Neural crest cell (in vitro differentiated cells): ENCODE results near the gene TMEM229B. TPM values are rescaled to one million over a fixed set of nuclear protein-coding genes. Genes with fewer than 3 reads are reported as not detected.

ENCODE experiments used
- DNase-seq: peaks from one replicate; pipeline ENCODE4 v3.0.0; 2021; ENCODE audit warnings: low read depth, mixed read lengths, low spot score
- H3K27ac Mint-ChIP-seq: one replicate; pipeline ENCODE4 v1.8.0; 2021; ENCODE audit warnings: mild to moderate bottlenecking, mixed read lengths; ENCODE audit not compliant: unreplicated experiment
- H3K27me3 Mint-ChIP-seq: 2 replicates; pipeline ENCODE4 v1.8.0; 2021; ENCODE audit warnings: low read depth, mild to moderate bottlenecking, mixed read lengths
- H3K36me3 Mint-ChIP-seq: 2 replicates; pipeline ENCODE4 v1.8.0; 2021; ENCODE audit warnings: low read depth, mild to moderate bottlenecking, mixed read lengths
- H3K4me1 Mint-ChIP-seq: 2 replicates; pipeline ENCODE4 v1.8.0; 2021; ENCODE audit warnings: mixed read lengths
- H3K4me3 Mint-ChIP-seq: one replicate; pipeline ENCODE4 v1.8.0; 2021; ENCODE audit warnings: mild to moderate bottlenecking, mixed read lengths
- H3K9me3 Mint-ChIP-seq: 2 replicates; pipeline ENCODE4 v1.8.0; 2021; ENCODE audit warnings: mixed read lengths
- CTCF ChIP-seq: fragments of 200-600 bp; sonication (generic); conservative IDR thresholded peaks from 2 replicates; pipeline ENCODE4 v1.5.0; 2021; ENCODE audit warnings: antibody characterized with exemption, mild to moderate bottlenecking
- total RNA-seq: library from RNA; stranded (reverse); gene quantifications from 2 replicates; pipeline ENCODE4 v1.2.1, GENCODE V29; 2021

The TMEM229B gene
- total RNA-seq, 1 donor from 2014 or later: 5.2 TPM

GRCh38 chr14:67486890-67487289 lies 1.6 kb downstream of the TMEM229B start:
- Mint-ChIP-seq H3K27ac (no peak overlapping the region), H3K4me1 (no peaks in the 10 kb centered on the region), H3K36me3 (no peaks in the 10 kb centered on the region), H3K27me3 (no peaks in the 10 kb centered on the region), H3K4me3 (no peak overlapping the region), H3K9me3 (no peaks in the 10 kb centered on the region)
- DNase-seq: no peak
- TF ChIP-seq CTCF: no peak

- no peaks in the 10 kb centered on the region for H3K36me3 Mint-ChIP-seq
- no peaks in the 10 kb centered on the region for H3K9me3 Mint-ChIP-seq
- no peak overlapping the region for H3K27ac Mint-ChIP-seq
- H3K4me1 Mint-ChIP-seq: no peaks in the 10 kb centered on the region
- H3K27me3 Mint-ChIP-seq: no peaks in the 10 kb centered on the region
- no peak for TF ChIP-seq CTCF
- DNase-seq: no peak
- no peak overlapping the region for H3K4me3 Mint-ChIP-seq
Observed at GRCh38 chr14:67485501-67486095, 2.9 kb downstream of the TMEM229B start.

GRCh38 chr14:67483579-67484285 lies 4.8 kb downstream of the TMEM229B start:
- no peaks in the 10 kb centered on the region for H3K27me3 Mint-ChIP-seq
- H3K4me3 Mint-ChIP-seq: no peak overlapping the region
- H3K36me3 Mint-ChIP-seq: no peaks in the 10 kb centered on the region
- no peak for DNase-seq
- no peaks in the 10 kb centered on the region for H3K4me1 Mint-ChIP-seq
- no peaks in the 10 kb centered on the region for H3K9me3 Mint-ChIP-seq
- no peak for TF ChIP-seq CTCF
- no peak overlapping the region for H3K27ac Mint-ChIP-seq

- no peaks in the 10 kb centered on the region for H3K36me3 Mint-ChIP-seq
- H3K4me3 Mint-ChIP-seq: no peak overlapping the region
- TF ChIP-seq CTCF: no peak
- H3K4me1 Mint-ChIP-seq: no peaks in the 10 kb centered on the region
- H3K27me3 Mint-ChIP-seq: no peaks in the 10 kb centered on the region
- DNase-seq: no peak
- no peak overlapping the region for H3K27ac Mint-ChIP-seq
- no peaks in the 10 kb centered on the region for H3K9me3 Mint-ChIP-seq
Observed at GRCh38 chr14:67482231-67483164, 6.0 kb downstream of the TMEM229B start.

GRCh38 chr14:67480011-67480410 lies 8.5 kb downstream of the TMEM229B start:
- DNase-seq: no peak
- Mint-ChIP-seq H3K27ac (no peak overlapping the region), H3K4me3 (no peak overlapping the region), H3K27me3 (no peaks in the 10 kb centered on the region), H3K9me3 (no peaks in the 10 kb centered on the region), H3K4me1 (no peaks in the 10 kb centered on the region), H3K36me3 (no peaks in the 10 kb centered on the region)
- no peak for TF ChIP-seq CTCF
